ENCODE data around the gene TNPO2. TPM values are rescaled to one million over a fixed set of nuclear protein-coding genes. Genes with fewer than 3 reads are reported as not detected.
A peak's percentile ranks its signal among the peaks of the same experiment; 100 is the strongest.

TNPO2 gene
- total RNA-seq, 1 donor from 2014 or later = 68.1 TPM

- DNase-seq (ENCODE audit: low spot score) = no peak
- Mint-ChIP-seq H3K27me3 (ENCODE audit: unreplicated experiment) (peaks cover 16% of the 10 kb centered on the region), H3K36me3 (ENCODE audit: low read depth, unreplicated experiment) (peaks cover 21% of the 10 kb centered on the region), H3K4me1 (ENCODE audit: unreplicated experiment) (peaks cover 25% of the 10 kb centered on the region), H3K27ac (ENCODE audit: unreplicated experiment) (no peak overlapping the region), H3K9me3 (ENCODE audit: unreplicated experiment) (no peaks in the 10 kb centered on the region), H3K4me3 (ENCODE audit: unreplicated experiment) (no peak overlapping the region)
- TF ChIP-seq, protein P1, sequence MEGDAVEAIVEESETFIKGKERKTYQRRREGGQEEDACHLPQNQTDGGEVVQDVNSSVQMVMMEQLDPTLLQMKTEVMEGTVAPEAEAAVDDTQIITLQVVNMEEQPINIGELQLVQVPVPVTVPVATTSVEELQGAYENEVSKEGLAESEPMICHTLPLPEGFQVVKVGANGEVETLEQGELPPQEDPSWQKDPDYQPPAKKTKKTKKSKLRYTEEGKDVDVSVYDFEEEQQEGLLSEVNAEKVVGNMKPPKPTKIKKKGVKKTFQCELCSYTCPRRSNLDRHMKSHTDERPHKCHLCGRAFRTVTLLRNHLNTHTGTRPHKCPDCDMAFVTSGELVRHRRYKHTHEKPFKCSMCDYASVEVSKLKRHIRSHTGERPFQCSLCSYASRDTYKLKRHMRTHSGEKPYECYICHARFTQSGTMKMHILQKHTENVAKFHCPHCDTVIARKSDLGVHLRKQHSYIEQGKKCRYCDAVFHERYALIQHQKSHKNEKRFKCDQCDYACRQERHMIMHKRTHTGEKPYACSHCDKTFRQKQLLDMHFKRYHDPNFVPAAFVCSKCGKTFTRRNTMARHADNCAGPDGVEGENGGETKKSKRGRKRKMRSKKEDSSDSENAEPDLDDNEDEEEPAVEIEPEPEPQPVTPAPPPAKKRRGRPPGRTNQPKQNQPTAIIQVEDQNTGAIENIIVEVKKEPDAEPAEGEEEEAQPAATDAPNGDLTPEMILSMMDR (IDR thresholded peaks at IDR 0.05; ENCODE audit: unreplicated experiment) = no peak
Measured at GRCh38 chr19:12664406-12665280, 59.1 kb downstream of the TNPO2 start.

DNA sequence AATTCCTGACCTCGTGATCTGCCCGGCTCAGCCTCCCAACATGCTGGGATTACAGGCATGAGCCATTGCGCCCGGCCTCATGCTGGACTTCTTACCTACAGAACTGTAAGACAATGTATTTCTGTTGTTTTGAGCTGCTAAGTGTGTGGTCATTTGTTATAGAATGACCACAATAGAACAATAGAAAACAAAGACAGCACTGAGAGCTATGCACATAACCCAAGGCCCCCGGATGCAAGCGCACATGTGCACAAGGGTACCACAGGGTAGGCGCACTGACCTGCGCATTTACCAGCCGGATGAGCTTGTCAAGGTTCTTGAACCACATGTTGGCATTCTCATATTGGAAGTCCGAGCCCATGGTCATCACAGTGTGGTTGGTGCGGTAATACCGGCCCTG lies 62.8 kb downstream of the TNPO2 start:
- peaks cover 3% of the 10 kb centered on the region for H3K4me1 Mint-ChIP-seq (ENCODE audit: unreplicated experiment)
- H3K27me3 Mint-ChIP-seq (ENCODE audit: unreplicated experiment) = peaks cover 8% of the 10 kb centered on the region
- peaks cover 22% of the 10 kb centered on the region for H3K36me3 Mint-ChIP-seq (ENCODE audit: low read depth, unreplicated experiment)
- no peak overlapping the region for H3K4me3 Mint-ChIP-seq (ENCODE audit: unreplicated experiment)
- TF ChIP-seq, protein P1 (IDR thresholded peaks at IDR 0.05; ENCODE audit: unreplicated experiment) = no peak
- H3K9me3 Mint-ChIP-seq (ENCODE audit: unreplicated experiment) = no peaks in the 10 kb centered on the region
- no peak for DNase-seq (ENCODE audit: low spot score)
- H3K27ac Mint-ChIP-seq (ENCODE audit: unreplicated experiment) = no peak overlapping the region

- DNase-seq (ENCODE audit: low spot score) = no peak
- Mint-ChIP-seq H3K27ac (ENCODE audit: unreplicated experiment) (no peak overlapping the region), H3K27me3 (ENCODE audit: unreplicated experiment) (peaks cover 6% of the 10 kb centered on the region), H3K4me1 (ENCODE audit: unreplicated experiment) (no peaks in the 10 kb centered on the region), H3K9me3 (ENCODE audit: unreplicated experiment) (no peaks in the 10 kb centered on the region), H3K36me3 (ENCODE audit: low read depth, unreplicated experiment) (peaks cover 24% of the 10 kb centered on the region), H3K4me3 (ENCODE audit: unreplicated experiment) (no peak overlapping the region)
- TF ChIP-seq, protein P1 (IDR thresholded peaks at IDR 0.05; ENCODE audit: unreplicated experiment) = no peak
Measured at GRCh38 chr19:12657966-12658365, 65.8 kb downstream of the TNPO2 start.

GRCh38 chr19:12656899-12657571 lies 66.7 kb downstream of the TNPO2 start:
- Mint-ChIP-seq H3K4me3 (ENCODE audit: unreplicated experiment) (peak overlapping the region; percentile 37), H3K4me1 (ENCODE audit: unreplicated experiment) (no peaks in the 10 kb centered on the region), H3K9me3 (ENCODE audit: unreplicated experiment) (no peaks in the 10 kb centered on the region), H3K36me3 (ENCODE audit: low read depth, unreplicated experiment) (peaks cover 25% of the 10 kb centered on the region), H3K27me3 (ENCODE audit: unreplicated experiment) (peaks cover 5% of the 10 kb centered on the region), H3K27ac (ENCODE audit: unreplicated experiment) (no peak overlapping the region)
- no peak for DNase-seq (ENCODE audit: low spot score)
- TF ChIP-seq, protein P1 (IDR thresholded peaks at IDR 0.05; ENCODE audit: unreplicated experiment) = no peak

GRCh38 chr19:12655546-12655945 lies 68.2 kb downstream of the TNPO2 start:
- Mint-ChIP-seq H3K9me3 (ENCODE audit: unreplicated experiment) (no peaks in the 10 kb centered on the region), H3K4me3 (ENCODE audit: unreplicated experiment) (peak overlapping the region; percentile 4), H3K36me3 (ENCODE audit: low read depth, unreplicated experiment) (peaks cover 32% of the 10 kb centered on the region), H3K27ac (ENCODE audit: unreplicated experiment) (no peak overlapping the region), H3K27me3 (ENCODE audit: unreplicated experiment) (peaks cover 5% of the 10 kb centered on the region), H3K4me1 (ENCODE audit: unreplicated experiment) (no peaks in the 10 kb centered on the region)
- TF ChIP-seq, protein P1 (IDR thresholded peaks at IDR 0.05; ENCODE audit: unreplicated experiment) = no peak
- no peak for DNase-seq (ENCODE audit: low spot score)
